ENCODE data around the gene RNASEH1. TPM values are rescaled to one million over a fixed set of nuclear protein-coding genes. Genes with fewer than 3 reads are reported as not detected.

RNASEH1 gene
- polyA plus RNA-seq, 3 donors = 6.8 to 16.4 (median 14.2) TPM

GRCh38 chr2:3566806-3567205 is 8.7 kb upstream of the RNASEH1 start:
- no peak overlapping the region for H3K27ac Mint-ChIP-seq
- 83% methylated on average over 9 of the region's 9 CpGs for WGBS (ENCODE audit: insufficient coverage)
- no peak for DNase-seq
- no peaks in the 10 kb centered on the region for H3K79me2 ChIP-seq (ENCODE audit: insufficient read depth, low read length)
- no peak overlapping the region for H2AFZ ChIP-seq (ENCODE audit: insufficient read depth, low read depth, low read length, poor library complexity, severe bottlenecking)
- H3K27me3 ChIP-seq (ENCODE audit: control insufficient read depth in 2 of 2, insufficient read depth in 2 of 2, low read length in 2 of 2) = no peaks in the 10 kb centered on the region
- intact Hi-C loops (cut with micrococcal nuclease) = no loop called here
- no peak overlapping the region for H3K4me3 Mint-ChIP-seq
- no peaks in the 10 kb centered on the region for H3K9me3 ChIP-seq (replicated peaks in 1 of 2; ENCODE audit: control insufficient read depth in 1 of 2, insufficient read depth in 1 of 2, low read length in 2 of 2)
- no peak overlapping the region for H3K27ac ChIP-seq (ENCODE audit: low read depth in 1 of 2, low read length in 2 of 2)
- no peak overlapping the region for H3K4me2 ChIP-seq (replicated peaks; ENCODE audit: extremely low read depth, low read length, poor library complexity, severe bottlenecking)
- no peaks in the 10 kb centered on the region for H4K20me1 ChIP-seq (ENCODE audit: insufficient read depth, low read length)
- no peaks in the 10 kb centered on the region for H3K4me1 ChIP-seq (ENCODE audit: control insufficient read depth in 1 of 2, insufficient read depth in 2 of 2, low read length in 2 of 2)
- no peak for TF ChIP-seq CTCF (IDR thresholded peaks at IDR 0.05)
- H3K4me1 Mint-ChIP-seq = no peaks in the 10 kb centered on the region
- peaks cover 0 to 4% (median 0%) of the 10 kb centered on the region in 7 donors for H3K9me3 Mint-ChIP-seq
- no peak overlapping the region for H3K4me3 ChIP-seq (replicated peaks in 1 of 3; ENCODE audit: low read depth in 2 of 3, low read length in 3 of 3)
- peaks cover 0 to 2% of the 10 kb centered on the region in 2 donors for H3K36me3 Mint-ChIP-seq
- H3K27me3 Mint-ChIP-seq (ENCODE audit: low read depth in 3 of 3) = peaks cover 0 to 2% (median 0%) of the 10 kb centered on the region in 3 donors
- no peaks in the 10 kb centered on the region for H3K36me3 ChIP-seq (replicated peaks in 1 of 2; ENCODE audit: control insufficient read depth in 1 of 2, insufficient read depth in 2 of 2, low read length in 2 of 2)
- H3K9ac ChIP-seq (ENCODE audit: insufficient read depth, low read length, poor library complexity, severe bottlenecking) = no peak overlapping the region

- Histone ChIP-seq H3K4me1 (ENCODE audit: control insufficient read depth in 1 of 2, insufficient read depth in 2 of 2, low read length in 2 of 2) (no peaks in the 10 kb centered on the region), H4K20me1 (ENCODE audit: insufficient read depth, low read length) (no peaks in the 10 kb centered on the region), H3K27ac (ENCODE audit: low read depth in 1 of 2, low read length in 2 of 2) (no peak overlapping the region), H3K9ac (ENCODE audit: insufficient read depth, low read length, poor library complexity, severe bottlenecking) (no peak overlapping the region), H3K36me3 (replicated peaks in 1 of 2; ENCODE audit: control insufficient read depth in 1 of 2, insufficient read depth in 2 of 2, low read length in 2 of 2) (no peaks in the 10 kb centered on the region), H3K79me2 (ENCODE audit: insufficient read depth, low read length) (no peaks in the 10 kb centered on the region), H3K9me3 (replicated peaks in 1 of 2; ENCODE audit: control insufficient read depth in 1 of 2, insufficient read depth in 1 of 2, low read length in 2 of 2) (no peaks in the 10 kb centered on the region), H2AFZ (ENCODE audit: insufficient read depth, low read depth, low read length, poor library complexity, severe bottlenecking) (no peak overlapping the region), H3K4me3 (replicated peaks in 1 of 3; ENCODE audit: low read depth in 2 of 3, low read length in 3 of 3) (no peak overlapping the region), H3K4me2 (replicated peaks; ENCODE audit: extremely low read depth, low read length, poor library complexity, severe bottlenecking) (no peak overlapping the region), H3K27me3 (ENCODE audit: control insufficient read depth in 2 of 2, insufficient read depth in 2 of 2, low read length in 2 of 2) (no peaks in the 10 kb centered on the region)
- no peak overlapping the region for H3K27ac Mint-ChIP-seq
- H3K27me3 Mint-ChIP-seq (ENCODE audit: low read depth in 3 of 3) = no peaks in the 10 kb centered on the region
- H3K4me1 Mint-ChIP-seq = peaks cover 4% of the 10 kb centered on the region
- peaks cover 0 to 4% (median 0%) of the 10 kb centered on the region in 7 donors for H3K9me3 Mint-ChIP-seq
- peaks cover 3 to 5% of the 10 kb centered on the region in 2 donors for H3K36me3 Mint-ChIP-seq
- WGBS (ENCODE audit: insufficient coverage) = 100% methylated on average over 3 of the region's 6 CpGs
- no peak for TF ChIP-seq CTCF (IDR thresholded peaks at IDR 0.05)
- DNase-seq = no peak
- intact Hi-C loops (cut with micrococcal nuclease) = no loop called here
- no peak overlapping the region for H3K4me3 Mint-ChIP-seq
Observed at GRCh38 chr2:3565117-3565516, 7.0 kb upstream of the RNASEH1 start.
